ENCODE measurements around the gene SETMAR.

SETMAR gene

GRCh38 chr3:4335840-4336562 lies 32.8 kb downstream of the SETMAR start:
- Histone ChIP-seq H3K9me3 (ENCODE audit: insufficient read depth, low read depth, low read length) (no peaks in the 10 kb centered on the region), H3K27ac (ENCODE audit: low read depth, low read length) (no peak overlapping the region), H3K4me3 (ENCODE audit: low read length) (no peak overlapping the region), H3K27me3 (ENCODE audit: insufficient read depth, low read length) (no peaks in the 10 kb centered on the region), H3K4me1 (ENCODE audit: insufficient read depth, low read length) (peaks cover 30% of the 10 kb centered on the region), H3K9ac (ENCODE audit: low read depth, low read length) (no peak overlapping the region), H3K36me3 (ENCODE audit: insufficient read depth, low read length) (no peaks in the 10 kb centered on the region)
- 57% methylated on average over 4 of the region's 5 CpGs for WGBS

- peaks cover 27% of the 10 kb centered on the region for H3K4me1 ChIP-seq (ENCODE audit: insufficient read depth, low read length)
- no peaks in the 10 kb centered on the region for H3K36me3 ChIP-seq (ENCODE audit: insufficient read depth, low read length)
- H3K27me3 ChIP-seq (ENCODE audit: insufficient read depth, low read length), result no peaks in the 10 kb centered on the region
- WGBS, result 85% methylated on average over 3 of the region's 3 CpGs
- no peak overlapping the region for H3K4me3 ChIP-seq (ENCODE audit: low read length)
- no peaks in the 10 kb centered on the region for H3K9me3 ChIP-seq (ENCODE audit: insufficient read depth, low read depth, low read length)
- no peak overlapping the region for H3K27ac ChIP-seq (ENCODE audit: low read depth, low read length)
- H3K9ac ChIP-seq (ENCODE audit: low read depth, low read length), result no peak overlapping the region
Measured at GRCh38 chr3:4336850-4337546, 33.8 kb downstream of the SETMAR start.

GRCh38 chr3:4338751-4339150 lies 35.6 kb downstream of the SETMAR start:
- H3K36me3 ChIP-seq (ENCODE audit: insufficient read depth, low read length), result no peaks in the 10 kb centered on the region
- no peaks in the 10 kb centered on the region for H3K27me3 ChIP-seq (ENCODE audit: insufficient read depth, low read length)
- no peaks in the 10 kb centered on the region for H3K9me3 ChIP-seq (ENCODE audit: insufficient read depth, low read depth, low read length)
- H3K27ac ChIP-seq (ENCODE audit: low read depth, low read length), result no peak overlapping the region
- H3K4me1 ChIP-seq (ENCODE audit: insufficient read depth, low read length), result peaks cover 19% of the 10 kb centered on the region; the same call in 1 of the 2 replicates
- WGBS, result 78% methylated on average over 5 of the region's 5 CpGs
- H3K9ac ChIP-seq (ENCODE audit: low read depth, low read length), result no peak overlapping the region
- H3K4me3 ChIP-seq (ENCODE audit: low read length), result no peak overlapping the region

GRCh38 chr3:4340077-4340410 lies 36.9 kb downstream of the SETMAR start:
- Histone ChIP-seq H3K27ac (ENCODE audit: low read depth, low read length) (no peak overlapping the region), H3K9me3 (ENCODE audit: insufficient read depth, low read depth, low read length) (no peaks in the 10 kb centered on the region), H3K4me1 (ENCODE audit: insufficient read depth, low read length) (peaks cover 15% of the 10 kb centered on the region; the same call in 1 of the 2 replicates), H3K27me3 (ENCODE audit: insufficient read depth, low read length) (no peaks in the 10 kb centered on the region), H3K36me3 (ENCODE audit: insufficient read depth, low read length) (no peaks in the 10 kb centered on the region), H3K4me3 (ENCODE audit: low read length) (no peak overlapping the region), H3K9ac (ENCODE audit: low read depth, low read length) (no peak overlapping the region)
- WGBS, result 98% methylated on average over 4 of the region's 4 CpGs

- Histone ChIP-seq H3K9me3 (ENCODE audit: insufficient read depth, low read depth, low read length) (no peaks in the 10 kb centered on the region), H3K27me3 (ENCODE audit: insufficient read depth, low read length) (no peaks in the 10 kb centered on the region), H3K4me3 (ENCODE audit: low read length) (no peak overlapping the region), H3K27ac (ENCODE audit: low read depth, low read length) (no peak overlapping the region), H3K9ac (ENCODE audit: low read depth, low read length) (no peak overlapping the region), H3K36me3 (ENCODE audit: insufficient read depth, low read length) (no peaks in the 10 kb centered on the region), H3K4me1 (ENCODE audit: insufficient read depth, low read length) (peaks cover 14% of the 10 kb centered on the region; the same call in 1 of the 2 replicates)
- WGBS, result 89% methylated on average over 4 of the region's 6 CpGs
Measured at GRCh38 chr3:4340411-4341335, 37.5 kb downstream of the SETMAR start.

- no peak overlapping the region for H3K9ac ChIP-seq (ENCODE audit: low read depth, low read length)
- peaks cover 9% of the 10 kb centered on the region; the same call in 1 of the 2 replicates for H3K4me1 ChIP-seq (ENCODE audit: insufficient read depth, low read length)
- no peak overlapping the region for H3K4me3 ChIP-seq (ENCODE audit: low read length)
- no peaks in the 10 kb centered on the region for H3K27me3 ChIP-seq (ENCODE audit: insufficient read depth, low read length)
- H3K9me3 ChIP-seq (ENCODE audit: insufficient read depth, low read depth, low read length), result no peaks in the 10 kb centered on the region
- H3K36me3 ChIP-seq (ENCODE audit: insufficient read depth, low read length), result no peaks in the 10 kb centered on the region
- no peak overlapping the region for H3K27ac ChIP-seq (ENCODE audit: low read depth, low read length)
Measured at GRCh38 chr3:4341336-4341675, 38.1 kb downstream of the SETMAR start.

- Histone ChIP-seq H3K27me3 (ENCODE audit: insufficient read depth, low read length) (no peaks in the 10 kb centered on the region), H3K9ac (ENCODE audit: low read depth, low read length) (no peak overlapping the region), H3K36me3 (ENCODE audit: insufficient read depth, low read length) (no peaks in the 10 kb centered on the region), H3K9me3 (ENCODE audit: insufficient read depth, low read depth, low read length) (no peaks in the 10 kb centered on the region), H3K4me3 (ENCODE audit: low read length) (no peak overlapping the region), H3K4me1 (ENCODE audit: insufficient read depth, low read length) (0 out of 2 replicates have a peak, but pooled peaks cover 3% of the 10 kb centered on the region), H3K27ac (ENCODE audit: low read depth, low read length) (no peak overlapping the region)
- WGBS, result 96% methylated on average over 1 of the region's 1 CpG
Measured at GRCh38 chr3:4343258-4343657, 40.1 kb downstream of the SETMAR start.

GRCh38 chr3:4350789-4351163 lies 47.6 kb downstream of the SETMAR start:
- Histone ChIP-seq H3K9me3 (ENCODE audit: insufficient read depth, low read depth, low read length) (no peaks in the 10 kb centered on the region), H3K4me1 (ENCODE audit: insufficient read depth, low read length) (no peaks in the 10 kb centered on the region), H3K4me3 (ENCODE audit: low read length) (no peak overlapping the region), H3K9ac (ENCODE audit: low read depth, low read length) (no peak overlapping the region), H3K36me3 (ENCODE audit: insufficient read depth, low read length) (no peaks in the 10 kb centered on the region), H3K27me3 (ENCODE audit: insufficient read depth, low read length) (no peaks in the 10 kb centered on the region), H3K27ac (ENCODE audit: low read depth, low read length) (no peak overlapping the region)
- 22% methylated on average over 2 of the region's 2 CpGs for WGBS

- no peak overlapping the region for H3K27ac ChIP-seq (ENCODE audit: low read depth, low read length)
- no peaks in the 10 kb centered on the region for H3K4me1 ChIP-seq (ENCODE audit: insufficient read depth, low read length)
- no peaks in the 10 kb centered on the region for H3K9me3 ChIP-seq (ENCODE audit: insufficient read depth, low read depth, low read length)
- 87% methylated on average over 11 of the region's 11 CpGs for WGBS
- H3K4me3 ChIP-seq (ENCODE audit: low read length), result no peak overlapping the region
- no peaks in the 10 kb centered on the region for H3K27me3 ChIP-seq (ENCODE audit: insufficient read depth, low read length)
- H3K9ac ChIP-seq (ENCODE audit: low read depth, low read length), result no peak overlapping the region
- no peaks in the 10 kb centered on the region for H3K36me3 ChIP-seq (ENCODE audit: insufficient read depth, low read length)
Measured at GRCh38 chr3:4351164-4351855, 48.1 kb downstream of the SETMAR start.

- H3K4me1 ChIP-seq (ENCODE audit: insufficient read depth, low read length), result no peaks in the 10 kb centered on the region
- 94% methylated on average over 4 of the region's 4 CpGs for WGBS
Measured at GRCh38 chr3:4351872-4352271, 48.7 kb downstream of the SETMAR start.

More at GRCh38 chr3:4351872-4352271, 48.7 kb downstream of the SETMAR start:
- no peaks in the 10 kb centered on the region for H3K27me3 ChIP-seq (ENCODE audit: insufficient read depth, low read length)
- no peak overlapping the region for H3K27ac ChIP-seq (ENCODE audit: low read depth, low read length)
- H3K36me3 ChIP-seq (ENCODE audit: insufficient read depth, low read length), result no peaks in the 10 kb centered on the region
- H3K4me3 ChIP-seq (ENCODE audit: low read length), result no peak overlapping the region
- no peaks in the 10 kb centered on the region for H3K9me3 ChIP-seq (ENCODE audit: insufficient read depth, low read depth, low read length)
- H3K9ac ChIP-seq (ENCODE audit: low read depth, low read length), result no peak overlapping the region
